22Rv1 (cell line): ENCODE measurements around the gene SLC2A1.

ENCODE experiments used
- H3K27ac ChIP-seq: fragments of 450-650 bp; 2 replicates; pipeline ENCODE4 v1.5.1; 2017
- CTCF ChIP-seq: fragments of 450-650 bp; IDR thresholded peaks from 2 replicates; pipeline ENCODE4 v1.5.1; 2017; ENCODE audit warnings: mild to moderate bottlenecking
- ZFX ChIP-seq: fragments of 450-650 bp; IDR thresholded peaks from 2 replicates; pipeline ENCODE4 v1.6.1; 2017; ENCODE audit warnings: antibody characterized with exemption, borderline replicate concordance

Gene SLC2A1

GRCh38 chr1:42877380-42877779, 81.3 kb downstream of the SLC2A1 start:
- no peak overlapping the region for H3K27ac ChIP-seq
- TF ChIP-seq CTCF (no peak), ZFX (no peak)

GRCh38 chr1:42876009-42876408, 82.7 kb downstream of the SLC2A1 start:
- TF ChIP-seq CTCF (no peak), ZFX (no peak)

More at GRCh38 chr1:42876009-42876408, 82.7 kb downstream of the SLC2A1 start:
- H3K27ac ChIP-seq = no peak overlapping the region
